Stimulated activated CD4-positive, alpha-beta T cell treated with anti-CD3 and anti-CD28 coated beads, Interleukin-12 subunit alpha, Interleukin-12 subunit beta, amount 100 ng/mL, for 4 hours (primary cell): Measurements from ENCODE around the gene BMERB1.
"Not testable (repeated sequence)": the region's sequence is repeated elsewhere in the genome, so short reads cannot be mapped to it uniquely, and the experiment has no call there.

Experiments
- DNase-seq: peaks from one replicate; pipeline ENCODE4 v3.0.0-alpha.2; 2020

BMERB1 gene

DNA sequence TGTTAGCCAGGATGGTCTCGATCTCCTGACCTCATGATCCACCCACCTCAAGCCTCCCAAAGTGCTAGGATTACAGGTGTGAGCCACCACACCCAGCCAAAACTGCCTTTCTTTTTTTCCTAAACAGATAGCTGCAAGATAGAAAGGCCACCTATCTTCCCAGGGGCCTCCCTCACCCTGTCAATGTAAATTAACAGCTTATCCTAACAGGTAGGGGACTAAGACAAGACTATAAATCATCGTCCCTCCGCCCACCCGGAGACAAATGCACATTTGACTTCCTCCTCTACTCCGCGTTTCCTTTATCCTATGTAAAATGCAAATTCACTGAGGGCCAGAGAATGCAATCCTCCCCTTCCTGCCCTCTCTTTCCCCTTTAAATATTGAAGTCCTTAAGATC is 137.2 kb downstream of the BMERB1 start:
- DNase-seq: no peak

DNA sequence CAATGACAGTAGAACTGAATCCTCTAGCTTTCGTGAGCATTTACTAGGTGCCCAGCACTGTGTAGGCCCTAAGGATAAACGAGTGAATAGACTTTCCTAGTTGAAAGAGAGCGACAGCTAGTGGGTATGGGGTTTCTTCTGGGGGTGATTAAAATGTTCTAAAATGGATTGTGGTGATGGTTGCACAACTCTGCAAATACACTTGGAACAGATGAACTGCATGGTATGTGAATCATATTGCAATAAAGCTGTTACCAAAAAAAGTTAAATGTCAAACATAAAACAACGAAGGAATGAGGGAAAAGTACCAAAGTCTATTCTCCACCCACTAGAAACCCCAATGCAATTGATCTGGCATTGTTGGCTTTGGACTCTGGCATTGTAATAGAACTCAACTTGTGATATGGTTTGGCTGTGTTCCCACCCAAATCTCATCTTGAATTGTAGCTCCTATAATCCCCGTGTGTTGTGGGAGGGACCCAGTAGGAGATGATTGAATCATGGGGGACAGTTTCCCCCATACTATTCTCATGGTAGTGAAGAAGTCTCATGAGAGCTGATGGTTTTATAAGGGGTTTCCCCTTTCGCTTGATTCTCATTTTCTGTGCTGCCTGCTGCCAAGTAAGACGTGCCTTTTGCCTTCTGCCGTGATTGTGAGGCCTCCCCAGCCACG is 138.1 kb downstream of the BMERB1 start:
- no peak for DNase-seq

DNA sequence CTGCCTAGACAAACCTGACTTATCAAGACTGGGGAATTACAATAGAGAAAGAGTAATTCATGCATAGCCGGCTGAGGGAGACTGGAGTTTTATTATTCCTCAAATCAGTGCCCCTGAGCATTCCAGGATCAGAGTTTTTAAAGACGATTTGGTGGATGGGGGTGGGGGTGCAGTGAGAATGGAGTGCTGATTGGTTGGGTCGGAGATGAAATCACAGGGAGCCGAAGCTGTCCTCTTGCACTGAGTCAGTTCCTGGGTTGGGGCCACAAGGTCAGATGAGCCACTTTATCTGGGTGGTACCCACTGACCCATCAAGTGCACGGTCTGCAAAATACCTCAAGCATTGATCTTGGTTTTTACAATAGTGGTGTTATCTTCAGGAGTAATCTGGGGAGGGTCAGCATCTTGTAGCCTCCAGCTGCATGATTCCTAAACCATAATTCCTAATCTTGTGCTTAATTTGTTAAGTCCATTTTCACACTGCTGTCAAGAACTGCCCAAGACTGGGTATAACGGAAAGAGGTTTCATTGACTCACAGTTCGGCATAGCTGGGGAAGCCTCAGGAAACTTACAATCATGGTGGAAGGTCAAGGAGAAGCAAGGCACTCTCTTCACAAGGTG is 139.0 kb downstream of the BMERB1 start:
- no peak for DNase-seq

DNA sequence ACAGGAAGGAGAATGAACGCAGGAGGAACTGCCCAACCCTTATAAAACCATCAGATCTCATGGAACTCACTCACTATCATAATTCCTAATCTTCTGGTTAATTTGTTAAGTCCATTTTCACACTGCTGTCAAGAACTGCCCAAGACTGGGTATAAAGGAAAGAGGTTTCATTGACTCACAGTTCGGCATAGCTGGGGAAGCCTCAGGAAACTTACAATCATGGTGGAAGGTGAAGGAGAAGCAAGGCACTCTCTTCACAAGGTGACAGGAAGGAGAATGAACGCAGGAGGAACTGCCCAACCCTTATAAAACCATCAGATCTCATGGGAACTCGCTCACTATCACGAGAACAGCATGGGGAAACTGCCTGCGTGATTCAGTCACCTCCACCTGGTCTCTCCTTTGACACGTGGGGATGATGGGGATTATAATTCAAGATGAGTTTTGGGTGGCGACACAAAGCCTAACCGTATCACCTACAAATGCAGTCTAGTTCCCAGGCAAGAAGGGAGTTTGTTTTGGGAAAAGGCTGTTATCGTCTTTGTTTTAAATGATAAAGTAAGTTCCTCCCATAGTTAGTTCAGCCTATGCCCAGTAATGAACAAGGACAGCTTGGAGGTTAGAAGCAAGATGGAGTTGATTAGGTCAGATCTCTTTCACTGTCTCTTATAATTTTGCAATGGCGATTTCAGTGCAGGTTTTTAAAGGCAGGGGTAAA is 139.7 kb downstream of the BMERB1 start:
- DNase-seq: not testable (repeated sequence)

DNA sequence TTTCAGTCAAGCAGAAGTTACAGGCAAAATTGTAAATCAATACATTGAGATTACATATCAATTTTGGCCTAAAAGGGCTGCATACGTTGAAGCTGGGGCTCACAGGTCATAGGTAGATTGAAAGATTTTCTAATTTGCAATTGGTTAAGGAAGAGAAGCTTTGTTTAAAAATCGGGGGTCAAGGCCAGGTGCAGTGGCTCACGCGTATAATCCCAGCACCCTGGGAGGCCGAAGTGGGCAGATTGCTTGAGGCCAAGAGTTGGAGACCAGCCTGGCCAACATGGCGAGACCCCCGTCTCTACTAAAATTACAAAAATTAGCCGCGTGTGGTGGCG is 140.2 kb downstream of the BMERB1 start:
- no peak for DNase-seq

DNA sequence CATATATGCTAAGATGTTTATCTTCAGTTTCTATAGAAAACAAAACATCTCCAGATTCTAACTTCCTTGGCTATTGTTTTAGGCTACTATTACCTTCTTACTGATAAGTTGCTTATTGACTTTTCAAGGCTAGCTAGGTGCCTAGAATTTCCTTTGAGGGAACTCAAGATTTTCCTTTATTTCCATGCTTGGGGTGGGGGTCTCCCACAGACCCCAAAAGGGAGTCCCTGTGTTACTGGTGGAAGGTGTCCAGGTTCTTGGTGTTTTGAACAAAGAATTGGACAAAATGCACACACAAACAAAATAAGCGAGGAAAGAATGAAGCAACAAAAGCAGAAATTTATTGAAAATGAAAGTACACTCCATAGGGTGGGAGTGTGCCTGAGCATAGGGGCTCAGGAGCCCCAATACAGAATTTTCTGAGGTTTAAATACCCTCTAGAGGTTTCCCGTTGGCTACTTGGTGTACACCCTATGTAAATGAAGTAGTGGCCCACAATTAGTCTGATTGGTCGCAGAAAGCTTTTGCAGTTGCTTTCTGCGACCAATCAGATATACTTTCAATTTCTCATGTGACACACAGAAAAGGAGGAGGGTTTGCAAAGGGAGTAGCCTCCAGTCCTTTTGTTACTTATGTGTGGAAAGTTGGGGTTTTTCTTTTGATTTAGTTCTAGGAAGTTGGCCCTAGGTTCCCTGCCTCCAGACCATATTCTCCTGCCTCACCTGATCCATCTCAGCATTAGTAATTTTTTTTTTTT is 141.1 kb downstream of the BMERB1 start:
- no peak for DNase-seq

DNA sequence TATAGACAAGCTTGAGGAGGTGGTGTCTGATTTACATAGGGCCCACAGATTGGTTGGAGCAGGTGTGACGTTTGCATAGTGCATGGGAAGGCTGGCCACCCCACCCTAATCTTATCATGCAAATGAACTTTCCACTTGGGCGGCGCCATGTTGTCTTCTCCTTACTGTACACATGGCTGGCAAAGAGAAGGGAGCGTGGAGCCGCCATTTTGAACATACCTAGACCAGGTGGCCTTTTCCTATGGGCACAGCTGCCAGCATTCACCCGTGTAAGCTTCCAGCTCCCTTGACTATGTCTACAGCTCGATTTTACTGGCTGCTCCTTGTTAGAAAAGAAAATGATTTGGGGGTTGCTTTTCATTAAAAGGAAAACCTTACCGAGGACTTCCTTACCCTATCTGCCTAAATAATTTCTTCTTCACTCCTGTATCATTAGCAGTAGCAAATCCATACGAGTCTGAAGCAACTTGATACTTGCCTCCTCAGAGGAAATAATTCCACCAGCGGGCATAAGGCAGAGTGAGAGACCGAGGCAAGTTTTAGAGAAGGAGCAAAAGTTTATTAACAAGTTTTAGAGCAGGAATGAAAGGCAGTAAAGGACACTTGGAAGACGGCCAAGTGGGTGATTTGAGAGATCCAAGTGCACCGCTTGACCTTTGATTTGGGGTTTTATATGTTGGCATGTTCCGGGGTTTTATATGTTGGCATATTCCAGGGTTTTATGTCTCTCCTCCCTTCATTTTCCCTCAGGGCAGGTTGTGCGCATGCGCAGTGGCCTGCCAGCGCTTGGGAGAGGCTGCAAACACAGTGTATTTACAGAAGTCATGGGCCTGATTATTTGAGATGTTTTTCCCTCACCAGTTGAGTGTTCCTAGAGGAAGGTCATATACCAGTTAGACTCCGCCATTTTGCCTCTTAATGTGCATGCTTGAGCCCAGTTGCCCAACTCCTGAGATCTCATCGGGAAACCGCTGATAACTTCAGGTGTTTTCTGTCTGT is 142.9 kb downstream of the BMERB1 start:
- DNase-seq: no peak

DNA sequence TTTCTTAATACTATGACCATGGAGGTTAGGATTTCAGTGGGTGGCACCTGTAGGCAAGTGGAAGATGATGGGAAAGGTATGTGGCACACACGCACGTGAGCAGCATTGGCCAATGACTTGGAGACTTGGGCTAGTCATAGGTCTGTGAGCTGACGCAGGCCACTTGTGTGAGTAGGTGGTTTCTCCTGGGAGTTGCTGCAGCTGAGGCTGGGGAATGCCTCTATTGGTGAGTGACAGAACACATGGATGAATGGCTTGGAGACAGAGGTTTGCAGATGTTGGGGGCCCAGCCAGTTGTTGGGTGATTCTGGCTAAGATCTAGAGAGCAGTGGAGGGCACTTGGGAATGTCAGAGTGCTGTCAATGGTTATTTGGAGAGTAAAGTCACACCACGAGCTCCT is 144.4 kb downstream of the BMERB1 start:
- no peak for DNase-seq

DNA sequence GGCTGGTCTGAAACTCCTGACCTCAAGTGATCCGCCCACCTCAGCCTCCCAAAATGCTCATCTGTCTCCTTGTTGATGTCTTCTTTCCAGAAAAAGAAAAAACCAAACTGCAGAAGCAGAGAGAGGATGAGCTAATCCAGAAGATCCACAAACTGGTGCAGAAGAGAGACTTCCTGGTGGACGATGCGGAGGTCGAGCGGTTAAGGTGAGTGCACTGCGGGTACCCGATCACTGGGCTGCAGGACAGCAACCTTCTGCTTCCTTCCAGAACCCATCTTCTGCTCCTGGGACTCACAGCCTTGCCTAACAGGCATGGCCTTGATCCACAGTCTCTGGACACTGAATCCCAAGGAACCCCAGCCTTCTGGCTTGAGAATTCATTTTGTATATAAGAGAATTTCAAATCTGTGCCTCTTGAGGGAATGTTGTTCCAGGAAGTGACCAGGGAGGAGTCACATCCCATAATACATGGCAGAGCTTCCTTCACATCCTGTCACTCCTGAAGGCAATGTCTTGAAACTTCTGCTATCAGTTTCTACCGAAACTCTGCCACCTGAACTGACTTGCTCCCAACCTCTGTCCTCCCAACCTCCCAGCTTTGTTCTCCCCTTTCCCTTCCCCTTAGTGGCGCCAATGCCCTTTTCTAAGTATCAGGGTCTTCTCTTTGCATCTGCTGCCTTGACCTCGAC is 146.9 kb downstream of the BMERB1 start:
- no peak for DNase-seq

DNA sequence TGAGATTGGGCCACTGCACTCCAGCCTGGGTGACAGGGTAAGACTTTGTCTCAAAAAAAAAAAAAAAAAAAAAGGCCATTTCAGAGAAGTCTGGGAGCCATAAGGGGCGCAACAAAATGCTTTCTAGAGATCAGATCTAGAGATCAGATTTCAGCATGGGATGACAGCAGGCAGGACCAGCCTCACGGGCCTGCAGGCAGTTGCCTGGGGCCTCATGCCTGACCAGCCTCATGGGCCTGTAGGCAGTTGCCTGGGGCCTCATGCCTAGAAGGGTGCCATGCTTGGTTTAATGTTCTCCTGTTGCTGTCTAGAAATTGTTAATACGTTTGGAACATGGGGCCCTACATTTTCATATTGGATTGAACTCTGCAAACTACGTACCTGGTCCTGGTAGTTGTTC is 149.1 kb downstream of the BMERB1 start:
- no peak for DNase-seq

DNA sequence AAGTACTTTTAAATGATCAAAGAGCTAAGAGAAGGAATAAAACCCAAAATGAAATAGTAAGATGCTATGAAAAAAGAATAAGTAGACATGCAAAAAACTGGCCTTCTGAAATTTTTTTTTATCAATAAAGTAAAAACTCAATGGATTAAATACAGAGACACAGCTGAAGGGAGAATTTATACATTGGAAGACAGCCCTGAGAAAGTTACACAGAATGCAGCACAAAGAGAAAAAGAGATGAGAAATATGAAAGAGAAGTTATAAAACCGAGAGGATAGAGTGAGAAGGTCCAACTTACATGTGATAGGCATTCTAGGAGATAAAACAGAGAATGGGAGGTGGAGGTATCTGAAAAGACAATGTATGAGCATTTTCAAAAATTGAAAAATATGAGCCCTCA is 151.6 kb downstream of the BMERB1 start:
- no peak for DNase-seq

DNA sequence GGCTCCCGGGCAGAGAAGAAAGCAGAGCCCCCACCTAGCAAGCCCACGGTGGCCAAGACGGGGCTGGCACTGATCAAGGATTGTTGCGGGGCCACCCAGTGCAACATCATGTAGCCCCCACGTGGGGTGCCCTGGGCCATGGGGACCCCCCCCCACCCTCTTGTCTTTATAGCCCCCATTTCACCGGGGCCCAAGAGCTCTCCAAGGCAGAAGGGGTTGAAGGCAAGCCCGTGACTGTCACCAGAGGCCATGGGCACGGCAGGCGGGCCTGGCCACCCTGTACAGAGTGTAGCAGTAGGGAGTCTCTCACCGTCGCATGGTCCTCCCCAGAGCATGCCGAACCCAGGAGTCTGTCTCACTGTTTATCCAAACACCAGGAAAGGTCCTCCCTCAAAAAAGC is 152.3 kb downstream of the BMERB1 start:
- no peak for DNase-seq

DNA sequence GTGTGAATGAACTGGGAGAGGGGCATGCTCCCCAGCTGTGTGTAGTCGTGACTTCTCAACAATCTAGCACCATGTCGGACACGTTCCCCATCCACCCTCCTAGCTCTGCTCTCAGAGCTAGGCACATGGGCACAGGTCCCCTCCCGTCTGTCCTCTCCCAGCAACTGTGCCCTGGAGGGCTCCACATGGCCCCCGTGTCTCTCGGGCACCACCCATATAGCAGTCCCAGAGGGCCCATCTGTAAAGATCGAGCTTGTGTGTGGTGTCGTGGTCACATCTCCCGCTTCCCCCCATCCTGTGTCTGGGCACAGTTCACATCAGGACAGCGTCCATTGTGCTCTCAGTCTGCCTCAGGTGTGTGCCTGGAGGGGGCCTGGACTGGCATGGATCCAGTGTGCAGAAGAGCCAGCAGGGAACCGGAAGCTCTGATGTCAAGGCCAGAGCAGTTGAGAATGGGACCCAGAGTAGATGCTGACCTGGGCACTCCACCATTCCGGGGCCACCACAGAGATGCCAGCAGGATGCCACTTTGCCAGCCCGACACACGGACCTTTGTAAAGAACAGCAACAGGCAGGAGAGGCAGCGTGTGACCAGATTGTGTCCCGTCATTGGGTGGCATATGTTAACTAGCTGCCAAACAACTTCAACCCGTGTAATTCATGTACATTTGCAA is 152.9 kb downstream of the BMERB1 start:
- DNase-seq: no peak

DNA sequence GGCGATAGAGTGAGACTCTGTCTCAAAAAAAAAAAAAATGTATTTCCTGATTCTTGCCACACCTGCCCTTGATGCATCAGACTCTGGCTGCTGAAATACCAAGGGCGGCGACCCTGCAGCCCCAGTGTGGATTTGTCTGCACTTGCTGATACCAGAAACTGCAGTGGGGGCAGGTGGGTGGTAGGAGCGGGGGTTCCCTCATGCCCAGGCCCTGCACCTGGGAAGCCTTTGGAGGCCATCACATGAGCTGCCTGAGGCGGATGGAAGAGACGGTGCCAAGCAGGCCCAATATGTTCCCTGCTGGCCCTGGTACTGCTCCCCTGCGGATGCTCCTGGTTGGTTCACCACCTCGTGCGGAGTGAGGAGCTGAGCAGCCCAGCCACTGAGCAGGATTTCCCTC is 157.9 kb downstream of the BMERB1 start:
- DNase-seq: no peak

DNA sequence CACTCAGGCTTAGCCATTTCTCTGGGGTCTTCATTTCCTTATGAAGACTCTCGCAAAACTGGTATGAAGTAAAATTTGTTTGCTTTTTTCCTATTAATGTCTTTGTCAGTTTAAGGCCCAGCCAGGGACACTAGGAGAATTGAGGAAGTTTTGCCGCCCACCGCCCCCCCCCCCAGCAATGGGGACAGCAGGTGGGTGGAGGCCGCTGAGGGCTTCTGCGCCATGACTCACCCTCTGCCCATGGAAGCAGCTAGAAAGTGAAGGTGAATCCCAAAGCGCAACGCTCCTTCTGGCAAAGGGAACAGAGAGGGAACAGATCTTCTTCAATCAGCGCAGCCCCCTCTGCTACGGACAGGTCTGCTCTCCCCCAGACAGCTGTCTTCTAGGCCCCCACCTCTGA is 158.8 kb downstream of the BMERB1 start:
- DNase-seq: no peak

DNA sequence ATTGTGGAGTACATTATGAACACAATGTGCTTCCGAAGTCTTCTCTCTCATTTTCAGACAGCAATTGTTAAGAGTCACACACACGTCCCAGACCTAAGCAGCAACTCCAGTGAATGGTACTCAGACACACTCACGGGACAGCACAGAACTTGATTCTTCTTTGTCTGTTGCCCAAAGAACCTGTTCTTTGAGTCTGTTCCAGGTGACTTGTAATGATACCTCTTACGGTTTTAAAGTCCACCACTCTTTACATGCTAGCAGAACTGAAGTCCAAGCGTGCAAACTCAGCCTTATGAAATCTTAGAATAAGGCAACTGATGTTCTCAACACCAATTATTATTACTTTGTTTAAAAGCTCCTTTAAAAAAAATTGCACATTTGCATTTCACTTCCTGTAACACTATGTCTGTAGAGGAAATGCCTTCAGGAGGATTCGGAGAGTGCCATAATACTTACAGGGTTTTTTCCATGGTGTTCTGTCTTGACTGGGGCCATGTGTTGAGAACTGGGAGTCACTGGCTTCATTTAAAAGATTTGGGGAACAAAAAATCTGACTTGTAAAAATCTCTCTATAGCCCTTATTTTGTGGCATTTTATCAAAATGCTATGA is 160.4 kb downstream of the BMERB1 start:
- DNase-seq: no peak

DNA sequence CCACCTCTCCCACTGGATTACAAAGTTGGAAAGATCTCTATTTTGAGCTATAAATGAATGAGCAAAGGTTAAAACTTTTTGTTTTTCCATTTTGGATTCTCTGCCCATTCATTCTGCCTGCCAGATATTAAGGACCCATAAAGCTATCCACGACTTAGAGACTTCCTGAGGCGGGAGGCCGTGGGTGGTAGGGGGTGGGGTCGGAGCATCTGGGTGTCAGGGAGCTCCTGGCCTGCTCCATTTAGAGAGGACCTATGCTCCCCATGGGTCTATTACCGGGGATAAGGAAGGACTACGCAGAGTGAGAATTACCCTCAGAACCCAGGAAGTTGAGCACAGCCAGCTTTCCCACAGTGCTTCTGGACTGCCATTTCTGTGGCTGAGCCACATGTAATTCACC is 162.7 kb downstream of the BMERB1 start:
- DNase-seq: no peak

DNA sequence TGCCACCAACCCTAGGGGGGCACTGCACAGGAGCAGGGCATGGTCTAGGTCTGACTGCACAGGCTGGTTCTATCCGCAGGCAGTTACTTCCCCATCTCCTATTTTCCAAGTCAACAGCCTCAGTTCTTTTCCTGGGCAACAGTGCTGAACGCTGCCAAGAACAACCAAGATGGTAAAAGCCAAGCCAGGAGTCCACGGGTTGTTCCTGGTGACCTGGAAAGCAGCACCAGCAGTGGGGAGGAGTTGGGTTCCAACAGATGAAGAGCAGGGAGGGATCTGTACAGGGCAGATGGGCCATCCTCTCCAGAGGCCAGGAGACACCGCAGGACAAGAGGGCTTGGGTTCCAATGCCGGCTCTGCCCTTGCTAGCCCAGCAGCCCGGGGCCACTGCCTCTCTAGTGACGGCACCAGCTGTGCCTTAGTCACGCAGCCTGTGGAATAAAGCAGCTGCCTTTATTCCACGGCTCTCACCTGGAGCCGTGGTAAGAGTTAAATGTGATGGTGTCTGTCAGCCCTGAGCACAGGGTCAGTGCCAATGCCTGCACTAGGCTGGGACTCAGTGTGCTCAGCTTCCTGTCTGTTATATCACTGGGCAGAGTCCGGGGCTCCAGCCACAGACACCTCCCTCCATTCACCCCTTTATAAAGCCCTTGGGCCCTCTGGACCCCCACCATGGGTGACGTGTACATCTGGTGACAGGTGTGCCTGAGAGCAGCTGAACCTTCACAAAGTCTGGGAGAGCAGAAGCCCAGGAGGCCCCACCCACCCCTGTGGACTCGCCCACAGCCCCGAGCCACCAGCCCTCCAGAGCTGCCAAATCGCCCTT is 163.6 kb downstream of the BMERB1 start:
- no peak for DNase-seq

DNA sequence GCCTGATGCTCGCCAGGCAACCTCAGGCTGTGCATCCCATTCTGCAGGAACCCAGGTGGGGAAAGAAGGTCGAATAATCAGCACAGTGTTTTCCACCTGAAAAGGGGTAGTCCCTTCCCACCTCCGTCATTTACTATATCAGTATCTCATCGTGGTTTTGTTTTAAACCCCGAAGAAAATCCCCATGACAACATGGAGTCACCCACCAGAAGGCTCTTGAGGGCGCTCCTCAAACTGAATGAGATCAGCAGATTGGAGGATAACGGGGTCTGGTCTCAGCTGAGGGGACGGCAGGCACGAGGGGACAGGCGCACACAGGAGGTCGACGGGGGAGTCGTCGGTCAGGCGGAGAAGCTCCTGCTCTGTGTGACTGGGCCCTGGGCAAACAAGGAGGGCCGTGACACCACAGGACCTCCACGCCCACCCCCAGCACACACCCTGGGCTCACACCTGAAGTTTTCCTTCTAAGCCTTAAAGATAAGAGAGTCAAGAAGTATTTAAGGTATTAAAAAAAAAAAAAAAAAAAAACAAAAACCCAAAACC is 164.3 kb downstream of the BMERB1 start:
- no peak for DNase-seq
